ENCODE results near the gene GPR22. TPM values are rescaled to one million over a fixed set of nuclear protein-coding genes. Genes with fewer than 3 reads are reported as not detected.

The GPR22 gene
- polyA plus RNA-seq, 4 donors = 0.09 to 0.42 (median 0.32) TPM

- DNase-seq (ENCODE audit: low read depth in 4 of 4, low spot score in 2 of 4) = no peak
Measured at GRCh38 chr7:107474104-107474521, 4.3 kb downstream of the GPR22 start.

GRCh38 chr7:107479303-107479702 is 9.4 kb downstream of the GPR22 start:
- DNase-seq (ENCODE audit: low read depth in 4 of 4, low spot score in 2 of 4) = no peak

- DNase-seq (ENCODE audit: low read depth in 4 of 4, low spot score in 2 of 4) = no peak
Measured at GRCh38 chr7:107480932-107481331, 11.1 kb downstream of the GPR22 start.

GRCh38 chr7:107482571-107482970 is 12.7 kb downstream of the GPR22 start:
- no peak for DNase-seq (ENCODE audit: low read depth in 4 of 4, low spot score in 2 of 4)

GRCh38 chr7:107486041-107486440 is 16.2 kb downstream of the GPR22 start:
- DNase-seq (ENCODE audit: low read depth in 4 of 4, low spot score in 2 of 4) = no peak

- no peak for DNase-seq (ENCODE audit: low read depth in 4 of 4, low spot score in 2 of 4)
Measured at GRCh38 chr7:107492875-107493274, 23.0 kb downstream of the GPR22 start.

- no peak for DNase-seq (ENCODE audit: low read depth in 4 of 4, low spot score in 2 of 4)
Measured at GRCh38 chr7:107494315-107494751, 24.5 kb downstream of the GPR22 start.

GRCh38 chr7:107494884-107495283 is 25.0 kb downstream of the GPR22 start:
- DNase-seq (ENCODE audit: low read depth in 4 of 4, low spot score in 2 of 4) = no peak

- no peak for DNase-seq (ENCODE audit: low read depth in 4 of 4, low spot score in 2 of 4)
Measured at GRCh38 chr7:107495516-107495915, 25.7 kb downstream of the GPR22 start.

- no peak for DNase-seq (ENCODE audit: low read depth in 4 of 4, low spot score in 2 of 4)
Measured at GRCh38 chr7:107499731-107500130, 29.9 kb downstream of the GPR22 start.

- no peak for DNase-seq (ENCODE audit: low read depth in 4 of 4, low spot score in 2 of 4)
Measured at GRCh38 chr7:107501593-107501992, 31.7 kb downstream of the GPR22 start.

GRCh38 chr7:107502154-107502553 is 32.3 kb downstream of the GPR22 start:
- no peak for DNase-seq (ENCODE audit: low read depth in 4 of 4, low spot score in 2 of 4)

GRCh38 chr7:107502797-107503196 is 32.9 kb downstream of the GPR22 start:
- DNase-seq (ENCODE audit: low read depth in 4 of 4, low spot score in 2 of 4) = no peak

- no peak for DNase-seq (ENCODE audit: low read depth in 4 of 4, low spot score in 2 of 4)
Measured at GRCh38 chr7:107503687-107504086, 33.8 kb downstream of the GPR22 start.

GRCh38 chr7:107505362-107505761 is 35.5 kb downstream of the GPR22 start:
- DNase-seq (ENCODE audit: low read depth in 4 of 4, low spot score in 2 of 4) = no peak

GRCh38 chr7:107505997-107506673 is 36.3 kb downstream of the GPR22 start:
- DNase-seq (ENCODE audit: low read depth in 4 of 4, low spot score in 2 of 4) = peak in 1 of 4 donors; percentile 15

- peak in 2 of 4 donors; percentile 10 to 29 for DNase-seq (ENCODE audit: low read depth in 4 of 4, low spot score in 2 of 4)
Measured at GRCh38 chr7:107506674-107507339, 37.0 kb downstream of the GPR22 start.

Other genes with a start within 250 kb of the GPR22 start
- gene COG5, start 93.9 kb downstream of the GPR22 start, polyA plus RNA-seq (ENCODE audit: insufficient read length in 4 of 4) = 10 to 100 TPM; 28.6 to 39.0 (median 33.1) TPM
- gene DUS4L, start 93.9 kb downstream of the GPR22 start, polyA plus RNA-seq (ENCODE audit: insufficient read length in 4 of 4) = 10 to 100 TPM; 14.5 to 24.3 (median 17.0) TPM
- gene BCAP29, start 110.2 kb downstream of the GPR22 start, polyA plus RNA-seq (ENCODE audit: insufficient read length in 4 of 4) = 10 to 100 TPM; 48.3 to 54.1 (median 51.8) TPM
- gene SLC26A4, start 190.8 kb downstream of the GPR22 start, polyA plus RNA-seq (ENCODE audit: insufficient read length in 4 of 4) = 1 to 10 TPM; 3.6 to 6.3 (median 4.2) TPM

Measured in left renal cortex interstitium (tissue), 4 donors.